Activated naive CD4-positive, alpha-beta T cell treated with anti-CD3 and anti-CD28 coated beads, Interleukin-2, amount 10 ng/mL, durations not matched to agents 7 days and 5 days (primary cell): ENCODE results near the gene PLEKHA7.
"Not testable (repeated sequence)": the region's sequence is repeated elsewhere in the genome, so short reads cannot be mapped to it uniquely, and the experiment has no call there.

ENCODE experiments used
- CTCF ChIA-PET: fragments of 350-600 bp; sonication (Branson Sonifier 250); formaldehyde crosslinking; loops from one replicate; lab custom pipeline; 2021; ENCODE audit warnings: antibody characterized with exemption; lab: Charles Lee
- DNase-seq: peaks from one replicate; pipeline ENCODE4 v3.0.0-alpha.2; 2020
- H3K27ac Mint-ChIP-seq: one replicate; pipeline ENCODE4 v1.8.0; 2021; ENCODE audit warnings: mild to moderate bottlenecking, moderate library complexity, mixed read lengths
- H3K27me3 Mint-ChIP-seq: one replicate; pipeline ENCODE4 v1.8.0; 2021; ENCODE audit warnings: mild to moderate bottlenecking, mixed read lengths
- H3K36me3 Mint-ChIP-seq: one replicate; pipeline ENCODE4 v1.8.0; 2021; ENCODE audit warnings: mixed read lengths
- H3K4me1 Mint-ChIP-seq: one replicate; pipeline ENCODE4 v1.8.0; 2021; ENCODE audit warnings: mixed read lengths
- H3K4me3 Mint-ChIP-seq: one replicate; pipeline ENCODE4 v1.8.0; 2021; ENCODE audit warnings: mild to moderate bottlenecking, moderate library complexity, mixed read lengths
- H3K9me3 Mint-ChIP-seq: one replicate; pipeline ENCODE4 v1.8.0; 2021; ENCODE audit warnings: mixed read lengths

The PLEKHA7 gene

GRCh38 chr11:16891964-16892363 is 122.2 kb downstream of the PLEKHA7 start:
- CTCF ChIA-PET, result no interaction called here
- Mint-ChIP-seq H3K4me1 (no peaks in the 10 kb centered on the region), H3K4me3 (no peak overlapping the region), H3K27ac (no peak overlapping the region), H3K27me3 (peaks cover 3% of the 10 kb centered on the region), H3K9me3 (peaks cover 6% of the 10 kb centered on the region), H3K36me3 (no peaks in the 10 kb centered on the region)
- DNase-seq, result no peak

- Mint-ChIP-seq H3K4me3 (no peak overlapping the region), H3K4me1 (no peaks in the 10 kb centered on the region), H3K27ac (no peak overlapping the region), H3K27me3 (peaks cover 3% of the 10 kb centered on the region), H3K9me3 (peaks cover 6% of the 10 kb centered on the region), H3K36me3 (no peaks in the 10 kb centered on the region)
- CTCF ChIA-PET, result no interaction called here
- DNase-seq, result no peak
Observed at GRCh38 chr11:16891165-16891564, 123.0 kb downstream of the PLEKHA7 start.

- DNase-seq, result no peak
- Mint-ChIP-seq H3K4me1 (no peaks in the 10 kb centered on the region), H3K4me3 (no peak overlapping the region), H3K36me3 (no peaks in the 10 kb centered on the region), H3K27me3 (peaks cover 3% of the 10 kb centered on the region), H3K9me3 (peaks cover 6% of the 10 kb centered on the region), H3K27ac (no peak overlapping the region)
- CTCF ChIA-PET, result no interaction called here
Observed at GRCh38 chr11:16890442-16890841, 123.8 kb downstream of the PLEKHA7 start.

GRCh38 chr11:16889905-16890304 is 124.3 kb downstream of the PLEKHA7 start:
- Mint-ChIP-seq H3K27me3 (peaks cover 3% of the 10 kb centered on the region), H3K4me3 (no peak overlapping the region), H3K9me3 (peaks cover 6% of the 10 kb centered on the region), H3K36me3 (no peaks in the 10 kb centered on the region), H3K27ac (no peak overlapping the region), H3K4me1 (no peaks in the 10 kb centered on the region)
- CTCF ChIA-PET, result no interaction called here
- no peak for DNase-seq

GRCh38 chr11:16889010-16889409 is 125.2 kb downstream of the PLEKHA7 start:
- H3K27me3 Mint-ChIP-seq, H3K27ac Mint-ChIP-seq, DNase-seq, H3K36me3 Mint-ChIP-seq, H3K4me3 Mint-ChIP-seq, CTCF ChIA-PET, H3K9me3 Mint-ChIP-seq, H3K4me1 Mint-ChIP-seq: not testable (repeated sequence)

- not testable (repeated sequence) for H3K4me3 Mint-ChIP-seq, H3K27ac Mint-ChIP-seq
Observed at GRCh38 chr11:16887887-16888286, 126.3 kb downstream of the PLEKHA7 start.

GRCh38 chr11:16883174-16883573 is 131.0 kb downstream of the PLEKHA7 start:
- DNase-seq, result no peak
- H3K4me3 Mint-ChIP-seq, result no peak overlapping the region
- H3K27ac Mint-ChIP-seq, result no peak overlapping the region
- CTCF ChIA-PET, result interaction anchor here (0.7 kb wide), 1 partner anchor 63 kb away, joined by 5 read pairs; no protein-coding TSS in a partner anchor
- no peaks in the 10 kb centered on the region for H3K4me1 Mint-ChIP-seq
- H3K36me3 Mint-ChIP-seq, result no peaks in the 10 kb centered on the region
- H3K9me3 Mint-ChIP-seq, result no peaks in the 10 kb centered on the region
- peaks cover 10% of the 10 kb centered on the region for H3K27me3 Mint-ChIP-seq

More at GRCh38 chr11:16887887-16888286, 126.3 kb downstream of the PLEKHA7 start:
- DNase-seq, H3K4me1 Mint-ChIP-seq, H3K9me3 Mint-ChIP-seq, H3K36me3 Mint-ChIP-seq, H3K27me3 Mint-ChIP-seq, CTCF ChIA-PET: not testable (repeated sequence)

- Mint-ChIP-seq H3K4me1 (no peaks in the 10 kb centered on the region), H3K9me3 (no peaks in the 10 kb centered on the region), H3K27ac (no peak overlapping the region), H3K4me3 (no peak overlapping the region), H3K36me3 (no peaks in the 10 kb centered on the region), H3K27me3 (peaks cover 10% of the 10 kb centered on the region)
- CTCF ChIA-PET, result interaction anchor here (0.6 to 1.1 kb wide), 2 partner anchors 37 to 62 kb away, joined by 3 to 5 read pairs; no protein-coding TSS in a partner anchor
- DNase-seq, result no peak
Observed at GRCh38 chr11:16881766-16882165, 132.4 kb downstream of the PLEKHA7 start.

- Mint-ChIP-seq H3K27me3 (peaks cover 12% of the 10 kb centered on the region), H3K4me1 (no peaks in the 10 kb centered on the region), H3K9me3 (no peaks in the 10 kb centered on the region)
Observed at GRCh38 chr11:16881074-16881709, 133.0 kb downstream of the PLEKHA7 start.

GRCh38 chr11:16880184-16880801 is 133.9 kb downstream of the PLEKHA7 start:
- H3K9me3 Mint-ChIP-seq, result no peaks in the 10 kb centered on the region
- no peak overlapping the region for H3K27ac Mint-ChIP-seq
- peaks cover 14% of the 10 kb centered on the region for H3K27me3 Mint-ChIP-seq
- DNase-seq, result no peak
- H3K4me3 Mint-ChIP-seq, result no peak overlapping the region
- H3K36me3 Mint-ChIP-seq, result no peaks in the 10 kb centered on the region
- H3K4me1 Mint-ChIP-seq, result no peaks in the 10 kb centered on the region
- CTCF ChIA-PET, result interaction anchor here (0.6 kb wide), 1 partner anchor 869 kb away, joined by 3 read pairs; no protein-coding TSS in a partner anchor

More at GRCh38 chr11:16881074-16881709, 133.0 kb downstream of the PLEKHA7 start:
- no peaks in the 10 kb centered on the region for H3K36me3 Mint-ChIP-seq
- CTCF ChIA-PET, result no interaction called here
- no peak overlapping the region for H3K4me3 Mint-ChIP-seq
- no peak overlapping the region for H3K27ac Mint-ChIP-seq
- DNase-seq, result no peak

- H3K27me3 Mint-ChIP-seq, result peaks cover 14% of the 10 kb centered on the region
- H3K4me1 Mint-ChIP-seq, result no peaks in the 10 kb centered on the region
- H3K36me3 Mint-ChIP-seq, result no peaks in the 10 kb centered on the region
- H3K4me3 Mint-ChIP-seq, result no peak overlapping the region
- CTCF ChIA-PET, result interaction anchor here (0.6 kb wide), 1 partner anchor 870 kb away, joined by 3 read pairs; no protein-coding TSS in a partner anchor
- H3K9me3 Mint-ChIP-seq, result no peaks in the 10 kb centered on the region
- no peak overlapping the region for H3K27ac Mint-ChIP-seq
- no peak for DNase-seq
Observed at GRCh38 chr11:16879690-16880089, 134.5 kb downstream of the PLEKHA7 start.

GRCh38 chr11:16876837-16877236 is 137.4 kb downstream of the PLEKHA7 start:
- CTCF ChIA-PET, result no interaction called here
- DNase-seq, result no peak
- H3K27ac Mint-ChIP-seq, result no peak overlapping the region

GRCh38 chr11:16876053-16876752 is 138.0 kb downstream of the PLEKHA7 start:
- H3K36me3 Mint-ChIP-seq, result no peaks in the 10 kb centered on the region
- H3K27ac Mint-ChIP-seq, result no peak overlapping the region
- no peaks in the 10 kb centered on the region for H3K4me1 Mint-ChIP-seq
- no peaks in the 10 kb centered on the region for H3K9me3 Mint-ChIP-seq
- peaks cover 6% of the 10 kb centered on the region for H3K27me3 Mint-ChIP-seq
- H3K4me3 Mint-ChIP-seq, result no peak overlapping the region
- CTCF ChIA-PET, result no interaction called here
- DNase-seq, result no peak

More at GRCh38 chr11:16876837-16877236, 137.4 kb downstream of the PLEKHA7 start:
- Mint-ChIP-seq H3K4me1 (no peaks in the 10 kb centered on the region), H3K9me3 (no peaks in the 10 kb centered on the region), H3K4me3 (no peak overlapping the region), H3K27me3 (peaks cover 9% of the 10 kb centered on the region), H3K36me3 (no peaks in the 10 kb centered on the region)

- H3K4me1 Mint-ChIP-seq, result no peaks in the 10 kb centered on the region
- no peak overlapping the region for H3K27ac Mint-ChIP-seq
- no peaks in the 10 kb centered on the region for H3K9me3 Mint-ChIP-seq
- DNase-seq, result no peak
- CTCF ChIA-PET, result interaction anchor here (1.3 kb wide), 1 partner anchor 23 kb away, joined by 3 read pairs; no protein-coding TSS in a partner anchor
- peaks cover 4% of the 10 kb centered on the region for H3K27me3 Mint-ChIP-seq
- H3K4me3 Mint-ChIP-seq, result no peak overlapping the region
- no peaks in the 10 kb centered on the region for H3K36me3 Mint-ChIP-seq
Observed at GRCh38 chr11:16874275-16874975, 139.8 kb downstream of the PLEKHA7 start.
